GM06990 (cell line): Measurements from ENCODE around the gene BOD1.
A peak's percentile ranks its signal among the peaks of the same experiment; 100 is the strongest.
"Not testable (repeated sequence)": the region's sequence is repeated elsewhere in the genome, so short reads cannot be mapped to it uniquely, and the experiment has no call there.

Experiments used
- DNase-seq: peaks from one replicate; pipeline ENCODE4 v3.0.0-alpha.2; 2011; ENCODE audit not compliant: insufficient read length; ENCODE audit errors: extremely low read depth
- H3K27me3 ChIP-seq: replicated peaks from 2 replicates; pipeline ENCODE4 v1.6.0; 2011; ENCODE audit warnings: low read length; ENCODE audit not compliant: control insufficient read depth, insufficient read depth
- H3K36me3 ChIP-seq: 2 replicates; pipeline ENCODE4 v1.5.1; 2011; ENCODE audit warnings: low read length; ENCODE audit not compliant: control insufficient read depth, insufficient read depth
- H3K4me3 ChIP-seq: replicated peaks from 2 replicates; pipeline ENCODE4 v1.5.1; 2011; ENCODE audit warnings: low read depth, mild to moderate bottlenecking, control low read depth, low read length
- CTCF ChIP-seq: IDR thresholded peaks from 2 replicates; pipeline ENCODE4 v1.5.1; 2011; ENCODE audit warnings: low read length, control low read depth, mild to moderate bottlenecking, inconsistent platforms; ENCODE audit not compliant: insufficient read depth, poor library complexity, severe bottlenecking

Gene BOD1

GRCh38 chr5:173595841-173596240, 20.6 kb downstream of the BOD1 start:
- H3K36me3 ChIP-seq: no peaks in the 10 kb centered on the region
- no peaks in the 10 kb centered on the region for H3K27me3 ChIP-seq
- no peak for DNase-seq
- TF ChIP-seq CTCF: no peak
- no peak overlapping the region for H3K4me3 ChIP-seq

- Histone ChIP-seq H3K27me3 (no peaks in the 10 kb centered on the region), H3K4me3 (no peak overlapping the region), H3K36me3 (no peaks in the 10 kb centered on the region)
- no peak for TF ChIP-seq CTCF
- DNase-seq: no peak
These were observed 22.4 kb downstream of the BOD1 start for GRCh38 chr5:173594061-173594460.

- H3K27me3 ChIP-seq: no peaks in the 10 kb centered on the region
- H3K36me3 ChIP-seq: no peaks in the 10 kb centered on the region
- no peak overlapping the region for H3K4me3 ChIP-seq
- no peak for DNase-seq
- peak; percentile 56 for TF ChIP-seq CTCF
These were observed 24.3 kb downstream of the BOD1 start for GRCh38 chr5:173592050-173592669.

- H3K36me3 ChIP-seq: no peaks in the 10 kb centered on the region
- no peak for DNase-seq
- no peak overlapping the region for H3K4me3 ChIP-seq
- H3K27me3 ChIP-seq: no peaks in the 10 kb centered on the region
- TF ChIP-seq CTCF: no peak
These were observed 25.4 kb downstream of the BOD1 start for GRCh38 chr5:173591056-173591514.

GRCh38 chr5:173590436-173591055, 25.9 kb downstream of the BOD1 start:
- Histone ChIP-seq H3K36me3 (no peaks in the 10 kb centered on the region), H3K4me3 (no peak overlapping the region), H3K27me3 (no peaks in the 10 kb centered on the region)
- no peak for DNase-seq
- no peak for TF ChIP-seq CTCF

GRCh38 chr5:173586133-173586532, 30.3 kb downstream of the BOD1 start:
- not testable (repeated sequence) for H3K4me3 ChIP-seq, H3K36me3 ChIP-seq

More at GRCh38 chr5:173586133-173586532, 30.3 kb downstream of the BOD1 start:
- DNase-seq, H3K27me3 ChIP-seq: not testable (repeated sequence)
